Stimulated activated memory B cell treated with anti-CD40 and anti-IgM and Interleukin-4, amounts not matched to agents 10 μg/mL and 1 μg/mL and 100 μg/mL, for 72 hours (primary cell): Measurements from ENCODE around the gene RNF10.
"Not testable (repeated sequence)": the region's sequence is repeated elsewhere in the genome, so short reads cannot be mapped to it uniquely, and the experiment has no call there.

Source experiments
- ATAC-seq: fragments of 150-1000 bp; cut with Tn5 transposase; 2 replicates; pipeline ENCODE4 v1.10.0; 2021
- H3K27ac Mint-ChIP-seq: one replicate; pipeline ENCODE4 v1.8.0; 2022; ENCODE audit warnings: mild to moderate bottlenecking, mixed read lengths
- H3K27me3 Mint-ChIP-seq: one replicate; pipeline ENCODE4 v1.8.0; 2022; ENCODE audit warnings: mixed read lengths
- H3K36me3 Mint-ChIP-seq: one replicate; pipeline ENCODE4 v1.8.0; 2022; ENCODE audit warnings: mixed read lengths
- H3K4me1 Mint-ChIP-seq: one replicate; pipeline ENCODE4 v1.8.0; 2022; ENCODE audit warnings: mixed read lengths
- H3K4me3 Mint-ChIP-seq: one replicate; pipeline ENCODE4 v1.8.0; 2022; ENCODE audit warnings: mild to moderate bottlenecking, moderate library complexity, mixed read lengths
- H3K9me3 Mint-ChIP-seq: one replicate; pipeline ENCODE4 v1.8.0; 2022; ENCODE audit warnings: mixed read lengths

Gene RNF10

GRCh38 chr12:120534203-120534702 lies at the start of gene RNF10:
RNF10 (plus strand) TSS chr12:120534356; CDS start chr12:120534812, 456 bp downstream.
- no peaks in the 10 kb centered on the region for H3K27me3 Mint-ChIP-seq
- ATAC-seq: peak; percentile 90
- peak within 1 kb of the TSS; percentile 99 for H3K27ac Mint-ChIP-seq
- H3K4me1 Mint-ChIP-seq: peaks cover 47% of the 10 kb centered on the region
- H3K36me3 Mint-ChIP-seq: peaks cover 7% of the 10 kb centered on the region
- H3K4me3 Mint-ChIP-seq: peak within 1 kb of the TSS; percentile 99
- H3K9me3 Mint-ChIP-seq: no peaks in the 10 kb centered on the region

GRCh38 chr12:120485961-120486881 lies 47.9 kb upstream of the RNF10 start:
- no peak overlapping the region for H3K4me3 Mint-ChIP-seq
- peaks cover 24% of the 10 kb centered on the region for H3K36me3 Mint-ChIP-seq
- H3K9me3 Mint-ChIP-seq: no peaks in the 10 kb centered on the region
- H3K27me3 Mint-ChIP-seq: no peaks in the 10 kb centered on the region
- no peak for ATAC-seq
- no peak overlapping the region for H3K27ac Mint-ChIP-seq
- H3K4me1 Mint-ChIP-seq: no peaks in the 10 kb centered on the region

- H3K9me3 Mint-ChIP-seq, H3K4me1 Mint-ChIP-seq, H3K27me3 Mint-ChIP-seq, H3K27ac Mint-ChIP-seq, H3K4me3 Mint-ChIP-seq, ATAC-seq: not testable (repeated sequence)
- H3K36me3 Mint-ChIP-seq: peaks cover 28% of the 10 kb centered on the region
Observed at GRCh38 chr12:120487552-120487951, 46.6 kb upstream of the RNF10 start.

- Mint-ChIP-seq H3K9me3 (no peaks in the 10 kb centered on the region), H3K27me3 (no peaks in the 10 kb centered on the region), H3K4me3 (no peak overlapping the region), H3K36me3 (peaks cover 28% of the 10 kb centered on the region), H3K4me1 (no peaks in the 10 kb centered on the region), H3K27ac (no peak overlapping the region)
- no peak for ATAC-seq
Observed at GRCh38 chr12:120488057-120488640, 46.0 kb upstream of the RNF10 start.

GRCh38 chr12:120489018-120489417 lies 45.1 kb upstream of the RNF10 start:
- no peaks in the 10 kb centered on the region for H3K9me3 Mint-ChIP-seq
- H3K36me3 Mint-ChIP-seq: peaks cover 24% of the 10 kb centered on the region
- no peak for ATAC-seq

GRCh38 chr12:120490325-120490724 lies 43.8 kb upstream of the RNF10 start:
- no peaks in the 10 kb centered on the region for H3K9me3 Mint-ChIP-seq
- peaks cover 22% of the 10 kb centered on the region for H3K36me3 Mint-ChIP-seq
- H3K4me1 Mint-ChIP-seq: peaks cover 6% of the 10 kb centered on the region
- no peak overlapping the region for H3K4me3 Mint-ChIP-seq
- no peaks in the 10 kb centered on the region for H3K27me3 Mint-ChIP-seq
- H3K27ac Mint-ChIP-seq: peak overlapping the region; percentile 42
- ATAC-seq: no peak

More at GRCh38 chr12:120489018-120489417, 45.1 kb upstream of the RNF10 start:
- Mint-ChIP-seq H3K27me3 (no peaks in the 10 kb centered on the region), H3K27ac (no peak overlapping the region), H3K4me1 (no peaks in the 10 kb centered on the region), H3K4me3 (no peak overlapping the region)

GRCh38 chr12:120490833-120491512 lies 43.2 kb upstream of the RNF10 start:
- Mint-ChIP-seq H3K4me3 (no peak overlapping the region), H3K36me3 (peaks cover 22% of the 10 kb centered on the region), H3K4me1 (peaks cover 11% of the 10 kb centered on the region), H3K27ac (no peak overlapping the region), H3K27me3 (no peaks in the 10 kb centered on the region), H3K9me3 (no peaks in the 10 kb centered on the region)
- no peak for ATAC-seq

- Mint-ChIP-seq H3K9me3 (no peaks in the 10 kb centered on the region), H3K27ac (peak overlapping the region; percentile 87), H3K27me3 (no peaks in the 10 kb centered on the region), H3K4me1 (peaks cover 34% of the 10 kb centered on the region), H3K4me3 (peak overlapping the region; percentile 98), H3K36me3 (peaks cover 39% of the 10 kb centered on the region)
- ATAC-seq: peak; percentile 10
Observed at GRCh38 chr12:120495186-120495730, 38.9 kb upstream of the RNF10 start.

GRCh38 chr12:120495731-120496412 lies 38.3 kb upstream of the RNF10 start, which contains the start of gene DYNLL1:
DYNLL1 (plus strand) TSS chr12:120496113; CDS start chr12:120496422, 309 bp downstream.
- peak within 1 kb of the TSS; percentile 87 for H3K27ac Mint-ChIP-seq
- no peaks in the 10 kb centered on the region for H3K9me3 Mint-ChIP-seq
- H3K27me3 Mint-ChIP-seq: no peaks in the 10 kb centered on the region
- H3K4me1 Mint-ChIP-seq: peaks cover 34% of the 10 kb centered on the region
- peaks cover 41% of the 10 kb centered on the region for H3K36me3 Mint-ChIP-seq
- peak within 1 kb of the TSS; percentile 98 for H3K4me3 Mint-ChIP-seq
- peak; percentile 99 for ATAC-seq

- peaks cover 36% of the 10 kb centered on the region for H3K36me3 Mint-ChIP-seq
- peak; percentile 45 for ATAC-seq
- H3K27me3 Mint-ChIP-seq: no peaks in the 10 kb centered on the region
- H3K27ac Mint-ChIP-seq: peak overlapping the region; percentile 87
- H3K4me1 Mint-ChIP-seq: peaks cover 34% of the 10 kb centered on the region
- peak overlapping the region; percentile 98 for H3K4me3 Mint-ChIP-seq
- H3K9me3 Mint-ChIP-seq: no peaks in the 10 kb centered on the region
Observed at GRCh38 chr12:120496413-120497340, 37.5 kb upstream of the RNF10 start.

GRCh38 chr12:120497524-120498150 lies 36.5 kb upstream of the RNF10 start:
- peaks cover 34% of the 10 kb centered on the region for H3K4me1 Mint-ChIP-seq
- H3K9me3 Mint-ChIP-seq: no peaks in the 10 kb centered on the region
- H3K27ac Mint-ChIP-seq: peak overlapping the region; percentile 87
- no peaks in the 10 kb centered on the region for H3K27me3 Mint-ChIP-seq
- no peak for ATAC-seq
- peak overlapping the region; percentile 98 for H3K4me3 Mint-ChIP-seq
- peaks cover 36% of the 10 kb centered on the region for H3K36me3 Mint-ChIP-seq

GRCh38 chr12:120498870-120499515 lies 35.2 kb upstream of the RNF10 start:
- H3K27ac Mint-ChIP-seq: no peak overlapping the region
- H3K27me3 Mint-ChIP-seq: no peaks in the 10 kb centered on the region
- no peak for ATAC-seq
- H3K4me3 Mint-ChIP-seq: no peak overlapping the region
- H3K4me1 Mint-ChIP-seq: peaks cover 34% of the 10 kb centered on the region
- H3K9me3 Mint-ChIP-seq: no peaks in the 10 kb centered on the region
- H3K36me3 Mint-ChIP-seq: peaks cover 47% of the 10 kb centered on the region

- Mint-ChIP-seq H3K9me3 (no peaks in the 10 kb centered on the region), H3K27ac (peak overlapping the region; percentile 37), H3K4me3 (no peak overlapping the region), H3K27me3 (no peaks in the 10 kb centered on the region), H3K4me1 (peaks cover 25% of the 10 kb centered on the region), H3K36me3 (peaks cover 49% of the 10 kb centered on the region)
- ATAC-seq: no peak
Observed at GRCh38 chr12:120500581-120500980, 33.6 kb upstream of the RNF10 start.
